GM12873 (cell line): ENCODE measurements around the gene IL1A.

Experiments
- TF ChIP-seq, protein P1 (sequence below): IDR thresholded peaks from 2 replicates; pipeline ENCODE4 v1.5.1; 2012; ENCODE audit warnings: low read depth, mild to moderate bottlenecking, moderate library complexity, low read length, control low read depth; ENCODE audit not compliant: insufficient read depth; ENCODE audit errors: missing control alignments

Gene IL1A

DNA sequence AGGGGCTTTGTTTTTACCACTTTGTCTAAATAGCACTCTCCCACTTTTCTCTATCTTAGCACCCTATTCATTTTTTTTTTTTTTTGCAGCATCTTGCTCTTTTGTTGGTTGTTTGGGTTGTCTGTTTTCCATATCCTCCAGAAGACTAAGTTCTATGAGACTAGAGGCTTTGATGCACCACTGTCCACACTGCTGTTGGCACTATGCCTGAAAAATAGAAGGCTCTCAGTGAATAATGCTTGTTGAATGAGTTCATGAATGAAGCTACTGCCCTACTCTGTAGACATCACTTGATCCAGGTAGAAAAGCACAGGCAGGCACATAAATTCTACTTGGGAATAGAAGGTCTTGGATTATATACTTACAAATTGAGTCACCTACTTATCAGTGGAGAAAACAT is 7.3 kb downstream of the IL1A start:
- TF ChIP-seq, protein P1, sequence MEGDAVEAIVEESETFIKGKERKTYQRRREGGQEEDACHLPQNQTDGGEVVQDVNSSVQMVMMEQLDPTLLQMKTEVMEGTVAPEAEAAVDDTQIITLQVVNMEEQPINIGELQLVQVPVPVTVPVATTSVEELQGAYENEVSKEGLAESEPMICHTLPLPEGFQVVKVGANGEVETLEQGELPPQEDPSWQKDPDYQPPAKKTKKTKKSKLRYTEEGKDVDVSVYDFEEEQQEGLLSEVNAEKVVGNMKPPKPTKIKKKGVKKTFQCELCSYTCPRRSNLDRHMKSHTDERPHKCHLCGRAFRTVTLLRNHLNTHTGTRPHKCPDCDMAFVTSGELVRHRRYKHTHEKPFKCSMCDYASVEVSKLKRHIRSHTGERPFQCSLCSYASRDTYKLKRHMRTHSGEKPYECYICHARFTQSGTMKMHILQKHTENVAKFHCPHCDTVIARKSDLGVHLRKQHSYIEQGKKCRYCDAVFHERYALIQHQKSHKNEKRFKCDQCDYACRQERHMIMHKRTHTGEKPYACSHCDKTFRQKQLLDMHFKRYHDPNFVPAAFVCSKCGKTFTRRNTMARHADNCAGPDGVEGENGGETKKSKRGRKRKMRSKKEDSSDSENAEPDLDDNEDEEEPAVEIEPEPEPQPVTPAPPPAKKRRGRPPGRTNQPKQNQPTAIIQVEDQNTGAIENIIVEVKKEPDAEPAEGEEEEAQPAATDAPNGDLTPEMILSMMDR = no peak

DNA sequence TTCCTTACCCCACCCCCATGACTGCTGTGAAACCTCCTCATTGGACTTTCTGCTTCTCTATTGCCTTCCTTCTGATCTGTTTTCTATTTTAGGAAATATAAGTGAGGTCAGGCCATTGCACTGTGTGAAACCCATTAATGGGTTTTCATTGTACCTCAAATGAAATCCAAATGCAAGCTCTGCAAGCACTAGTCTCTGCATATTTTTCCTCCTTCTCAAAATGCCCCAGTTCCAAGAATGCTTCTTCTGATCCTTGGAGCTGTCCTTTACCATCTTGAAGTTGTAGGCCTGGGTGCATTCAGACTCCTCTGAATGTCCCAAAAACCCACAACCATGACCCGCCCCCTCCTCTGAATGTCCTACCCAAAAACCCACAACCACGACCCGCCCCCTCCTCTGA is 8.2 kb downstream of the IL1A start:
- TF ChIP-seq, protein P1 = no peak

DNA sequence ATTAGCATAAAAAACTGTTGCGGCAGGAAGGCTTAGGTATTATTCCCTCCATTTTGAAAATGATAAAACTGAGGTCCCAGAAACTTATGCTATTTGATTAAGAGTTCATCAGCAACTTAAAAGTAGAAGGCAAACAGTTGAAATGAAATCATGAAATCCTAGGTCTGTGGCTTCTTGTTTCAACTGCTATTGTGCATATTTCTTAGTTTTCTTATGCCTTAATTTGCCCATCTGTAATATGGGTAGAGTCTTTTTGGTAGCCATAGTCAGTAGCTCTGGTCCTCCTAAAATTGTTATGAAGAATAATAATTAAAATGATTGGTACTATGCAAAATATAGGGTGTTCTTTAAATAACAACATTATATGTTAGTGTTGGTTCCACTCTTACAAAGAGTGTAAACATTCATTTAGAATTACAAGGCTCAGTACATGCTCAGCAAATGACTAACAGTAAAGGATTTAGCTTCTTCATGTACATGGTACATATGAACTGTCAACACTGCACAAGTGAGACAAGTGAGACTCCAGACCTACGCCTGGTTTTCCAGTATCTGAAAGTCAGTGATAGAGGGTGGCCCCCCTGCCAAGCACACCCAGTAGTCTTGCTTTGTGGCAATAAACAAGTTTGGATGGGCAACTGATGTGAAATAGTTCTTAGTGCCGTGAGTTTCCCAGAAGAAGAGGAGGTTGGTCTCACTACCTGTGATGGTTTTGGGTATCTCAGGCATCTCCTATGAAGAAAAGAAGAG is 9.6 kb downstream of the IL1A start:
- TF ChIP-seq, protein P1 = no peak

DNA sequence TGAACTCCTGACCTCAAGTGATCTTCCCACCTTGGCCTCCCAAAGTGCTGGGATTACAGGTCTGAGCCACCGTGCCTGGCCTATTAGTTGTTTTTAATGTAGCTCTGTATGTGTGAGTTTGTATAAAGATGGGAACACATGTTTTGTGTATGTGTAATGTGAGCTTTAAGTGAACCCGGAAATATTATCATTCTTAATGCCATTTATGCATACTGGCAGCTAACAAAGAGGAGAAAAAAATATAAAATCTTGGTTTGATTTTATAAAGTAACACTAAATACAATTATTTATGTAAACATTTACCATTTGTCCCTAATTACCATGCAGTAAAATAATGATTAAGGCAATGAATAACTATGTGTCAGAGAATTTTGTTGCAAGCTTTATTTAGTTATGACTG is 10.7 kb downstream of the IL1A start:
- TF ChIP-seq, protein P1 = no peak

DNA sequence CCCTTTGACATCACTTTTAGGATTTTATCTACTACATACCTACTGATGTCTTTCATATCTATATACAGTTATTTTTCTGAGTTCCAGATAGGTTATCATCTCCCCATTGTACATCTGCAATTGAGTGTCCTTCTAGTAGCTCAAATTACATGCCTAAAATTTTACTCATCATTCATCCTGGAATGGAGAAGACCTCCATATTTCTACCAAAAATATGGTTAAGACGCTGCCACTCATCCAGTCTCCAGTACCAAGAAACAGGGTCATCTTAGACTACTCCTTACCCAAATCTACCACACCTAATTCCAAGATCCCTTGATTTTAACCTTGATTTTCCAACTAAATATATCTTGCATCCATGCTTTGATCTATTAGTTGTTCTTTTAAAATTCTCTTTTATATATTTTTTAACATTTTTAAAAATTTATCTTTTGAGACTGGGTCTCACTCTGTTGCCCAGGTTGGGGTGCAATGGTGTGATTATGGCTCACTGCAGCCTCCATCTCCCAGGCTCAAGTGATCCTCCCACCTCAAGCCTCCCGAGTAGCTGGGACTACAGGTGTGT is 11.3 kb downstream of the IL1A start:
- TF ChIP-seq, protein P1 = no peak

GRCh38 chr2:112772322-112772721 is 12.0 kb downstream of the IL1A start:
- TF ChIP-seq, protein P1 = no peak

- TF ChIP-seq, protein P1 = no peak
Measured at GRCh38 chr2:112768432-112768831, 15.9 kb downstream of the IL1A start.
